ENCODE results near the gene TECPR2.

TECPR2 gene

DNA sequence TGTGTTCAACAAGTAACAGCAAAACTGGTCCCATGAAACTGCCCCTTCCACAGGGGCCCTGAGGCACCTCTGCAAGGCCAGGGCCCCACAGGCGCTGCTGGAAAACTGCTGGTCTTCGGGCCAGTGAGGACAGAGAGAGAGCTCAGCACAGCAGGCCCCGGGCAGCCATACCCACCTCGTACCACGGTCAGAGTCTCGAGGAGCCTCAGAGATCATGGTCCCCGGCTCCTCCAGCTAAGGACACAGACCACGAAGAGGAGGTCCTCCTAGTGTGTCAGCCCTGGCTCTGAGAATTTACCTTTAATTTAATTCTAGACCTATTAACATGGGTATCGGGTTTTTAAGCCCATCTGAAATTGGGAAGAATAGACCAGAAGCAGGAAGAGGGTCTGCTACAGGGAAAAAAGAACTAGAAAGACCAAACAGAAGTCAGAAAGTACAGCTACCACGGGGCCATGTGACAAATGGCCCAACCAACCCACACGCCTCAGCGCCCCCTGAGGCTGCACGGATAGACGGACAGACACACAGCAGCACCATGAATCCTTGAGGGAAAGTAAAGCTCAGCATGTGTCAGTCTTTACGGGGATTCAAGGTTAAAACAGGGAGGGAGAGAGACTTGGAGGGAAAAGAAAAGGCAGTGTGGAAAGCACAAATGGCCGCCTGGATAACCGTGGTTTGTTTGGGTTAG, 123.9 kb downstream of the TECPR2 start:
- CTCF ChIA-PET: interaction anchor here (0.6 kb wide), 1 partner anchor 169 kb away, joined by 4 read pairs; no protein-coding TSS in a partner anchor
- no peak for DNase-seq (ENCODE audit: extremely low spot score)
- TF ChIP-seq, protein P1, sequence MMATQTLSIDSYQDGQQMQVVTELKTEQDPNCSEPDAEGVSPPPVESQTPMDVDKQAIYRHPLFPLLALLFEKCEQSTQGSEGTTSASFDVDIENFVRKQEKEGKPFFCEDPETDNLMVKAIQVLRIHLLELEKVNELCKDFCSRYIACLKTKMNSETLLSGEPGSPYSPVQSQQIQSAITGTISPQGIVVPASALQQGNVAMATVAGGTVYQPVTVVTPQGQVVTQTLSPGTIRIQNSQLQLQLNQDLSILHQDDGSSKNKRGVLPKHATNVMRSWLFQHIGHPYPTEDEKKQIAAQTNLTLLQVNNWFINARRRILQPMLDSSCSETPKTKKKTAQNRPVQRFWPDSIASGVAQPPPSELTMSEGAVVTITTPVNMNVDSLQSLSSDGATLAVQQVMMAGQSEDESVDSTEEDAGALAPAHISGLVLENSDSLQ (IDR thresholded peaks at IDR 0.05): no peak
- TF ChIP-seq ARNT (IDR thresholded peaks at IDR 0.05) (no peak), ZNF384 (IDR thresholded peaks at IDR 0.05) (no peak), NFRKB (IDR thresholded peaks at IDR 0.05) (no peak), LEF1 (IDR thresholded peaks at IDR 0.05; ENCODE audit: borderline replicate concordance) (no peak), HDGF (IDR thresholded peaks at IDR 0.05; ENCODE audit: borderline replicate concordance) (no peak), L3MBTL2 (conservative IDR thresholded peaks at IDR 0.05) (no peak), ELF4 (IDR thresholded peaks at IDR 0.05) (no peak), FOXK2 (IDR thresholded peaks at IDR 0.05) (no peak), SUZ12 (IDR thresholded peaks at IDR 0.05) (no peak)
- POLR2A ChIA-PET: no interaction called here

DNA sequence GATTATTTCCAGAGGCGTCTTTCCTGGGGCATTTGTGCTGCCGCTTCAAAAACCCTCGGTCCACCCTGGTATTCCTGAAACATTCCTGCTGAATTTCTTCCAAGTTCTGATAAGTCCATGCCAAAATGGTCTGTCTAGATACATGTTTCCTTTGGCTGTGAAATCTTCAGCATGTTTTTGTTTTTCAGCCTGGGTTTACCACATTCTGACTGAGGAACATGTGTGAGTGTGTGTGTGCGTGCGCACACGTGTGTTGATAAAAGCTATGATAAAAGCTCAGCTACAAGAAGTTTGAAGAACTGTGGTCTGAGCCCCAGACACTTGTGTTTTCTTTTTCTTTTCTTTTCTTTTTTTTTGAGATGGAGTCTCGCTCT, 124.5 kb downstream of the TECPR2 start:
- CTCF ChIA-PET: interaction anchor here (0.6 kb wide), 1 partner anchor 170 kb away, joined by 4 read pairs; no protein-coding TSS in a partner anchor
- POLR2A ChIA-PET: no interaction called here
- no peak for DNase-seq (ENCODE audit: extremely low spot score)
- TF ChIP-seq ELF4 (IDR thresholded peaks at IDR 0.05) (no peak), FOXA1 (IDR thresholded peaks at IDR 0.05) (no peak), ARNT (IDR thresholded peaks at IDR 0.05) (no peak), ZNF384 (IDR thresholded peaks at IDR 0.05) (no peak), SUZ12 (IDR thresholded peaks at IDR 0.05) (no peak)

DNA sequence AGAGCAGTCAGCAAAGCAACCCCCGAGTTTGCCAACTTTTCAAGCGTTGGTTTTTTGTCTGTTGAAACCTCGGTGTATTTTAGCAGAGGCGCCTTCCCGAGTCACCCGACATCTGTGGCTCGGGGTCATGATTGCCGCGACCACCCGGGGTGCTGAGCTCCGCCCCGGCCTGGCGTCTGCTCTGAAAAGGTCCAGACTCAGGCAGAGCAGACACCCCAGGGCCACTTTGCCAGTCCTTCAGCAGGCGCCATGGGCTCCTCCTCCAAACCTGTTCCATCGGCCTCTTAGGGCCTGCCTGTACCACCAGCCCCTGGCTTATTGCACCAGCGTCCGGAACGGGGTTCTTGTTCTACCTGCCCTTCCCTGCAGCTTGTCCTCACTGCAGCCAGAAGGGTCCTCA, 127.7 kb downstream of the TECPR2 start:
- POLR2A ChIA-PET: no interaction called here
- TF ChIP-seq, protein P1 (IDR thresholded peaks at IDR 0.05): no peak
- no peak for DNase-seq (ENCODE audit: extremely low spot score)
- CTCF ChIA-PET: no interaction called here

DNA sequence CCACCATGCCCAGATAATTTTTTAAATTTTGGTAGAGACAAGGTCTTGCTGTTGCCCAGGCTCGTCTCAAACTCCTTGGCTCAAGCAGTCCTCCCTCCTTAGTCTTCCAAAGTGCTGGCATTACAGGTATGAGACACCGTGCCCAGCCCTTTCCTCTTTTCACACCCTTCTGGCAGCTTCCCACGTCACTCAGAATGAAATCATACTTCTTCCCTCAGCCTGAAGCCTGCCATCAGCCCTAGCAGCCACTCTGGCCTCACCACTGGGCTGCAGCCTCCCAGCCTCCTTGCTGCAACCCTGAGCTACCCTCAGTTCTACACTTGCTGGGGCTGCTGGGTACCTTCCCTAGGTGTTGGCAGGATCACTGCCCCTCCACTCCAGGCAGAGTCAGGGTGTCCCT, 128.6 kb downstream of the TECPR2 start:
- TF ChIP-seq FOXA1 (IDR thresholded peaks at IDR 0.05) (no peak), SP1 (IDR thresholded peaks at IDR 0.05) (no peak), ARNT (IDR thresholded peaks at IDR 0.05) (no peak), FOXM1 (IDR thresholded peaks at IDR 0.05; ENCODE audit: borderline replicate concordance) (no peak), FOXK2 (IDR thresholded peaks at IDR 0.05) (no peak), NFRKB (IDR thresholded peaks at IDR 0.05) (no peak), ZNF384 (IDR thresholded peaks at IDR 0.05) (no peak), LEF1 (IDR thresholded peaks at IDR 0.05; ENCODE audit: borderline replicate concordance) (no peak), CTBP1 (IDR thresholded peaks at IDR 0.05; ENCODE audit: borderline replicate concordance) (no peak), L3MBTL2 (conservative IDR thresholded peaks at IDR 0.05) (no peak), HDGF (IDR thresholded peaks at IDR 0.05; ENCODE audit: borderline replicate concordance) (no peak), SUZ12 (IDR thresholded peaks at IDR 0.05) (no peak), TARDBP (IDR thresholded peaks at IDR 0.05) (no peak), ELF4 (IDR thresholded peaks at IDR 0.05) (no peak), BHLHE40 (IDR thresholded peaks at IDR 0.05; ENCODE audit: borderline replicate concordance) (no peak)
- TF ChIP-seq, protein P1 (IDR thresholded peaks at IDR 0.05): no peak
- POLR2A ChIA-PET: interaction anchor here (0.6 kb wide), 1 partner anchor 205 kb away, joined by 3 read pairs; no protein-coding TSS in a partner anchor
- CTCF ChIA-PET: interaction anchor here (0.5 kb wide), 1 partner anchor 81 kb away, joined by 3 read pairs; no protein-coding TSS in a partner anchor
- DNase-seq (ENCODE audit: extremely low spot score): no peak

DNA sequence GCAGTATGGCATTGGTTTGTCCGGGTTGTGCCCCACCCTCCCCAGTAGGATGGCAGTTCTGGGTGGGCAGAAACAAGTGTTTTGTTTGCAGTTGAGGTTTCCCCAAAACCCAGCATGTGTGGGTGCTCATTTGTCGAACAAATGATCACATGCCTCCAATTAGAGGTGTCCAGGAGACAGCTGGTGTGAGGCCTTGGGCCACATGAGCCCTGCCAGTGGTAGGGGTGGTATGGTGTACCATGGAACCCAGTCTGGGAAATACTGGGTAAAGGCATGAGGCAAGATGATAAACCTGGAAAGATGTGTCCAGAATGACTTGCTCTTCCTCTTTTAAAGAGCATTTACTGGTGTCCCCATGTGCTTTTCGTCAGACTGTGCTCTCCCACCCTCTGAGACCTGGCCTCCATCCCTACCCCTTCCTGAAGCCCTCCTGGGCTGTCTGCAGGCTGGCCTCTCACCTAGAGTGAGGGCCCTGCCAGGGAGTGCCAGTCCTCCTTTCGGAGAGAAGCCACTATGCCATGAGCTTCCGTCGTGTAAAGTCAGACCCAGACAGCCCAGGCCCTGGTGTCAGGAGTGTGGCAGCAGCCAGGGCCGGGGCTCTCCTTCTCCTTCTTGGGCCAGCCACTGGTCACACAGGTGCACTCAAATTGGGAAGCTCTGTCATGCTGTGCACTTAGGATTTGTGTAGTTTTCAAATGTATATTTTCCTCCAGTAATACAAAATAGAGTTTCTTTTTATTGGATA, 129.2 kb downstream of the TECPR2 start:
- TF ChIP-seq, protein P1 (IDR thresholded peaks at IDR 0.05): no peak
- TF ChIP-seq FOXK2 (IDR thresholded peaks at IDR 0.05) (no peak), FOXA1 (IDR thresholded peaks at IDR 0.05) (no peak), NFRKB (IDR thresholded peaks at IDR 0.05) (no peak), L3MBTL2 (conservative IDR thresholded peaks at IDR 0.05) (no peak), FOXM1 (IDR thresholded peaks at IDR 0.05; ENCODE audit: borderline replicate concordance) (no peak), LEF1 (IDR thresholded peaks at IDR 0.05; ENCODE audit: borderline replicate concordance) (no peak), ELF4 (IDR thresholded peaks at IDR 0.05) (no peak)
- POLR2A ChIA-PET: interaction anchor here (0.6 kb wide), 1 partner anchor 204 kb away, joined by 3 read pairs; no protein-coding TSS in a partner anchor
- CTCF ChIA-PET: interaction anchor here (0.5 kb wide), 1 partner anchor 80 kb away, joined by 3 read pairs; no protein-coding TSS in a partner anchor
- no peak for DNase-seq (ENCODE audit: extremely low spot score)

DNA sequence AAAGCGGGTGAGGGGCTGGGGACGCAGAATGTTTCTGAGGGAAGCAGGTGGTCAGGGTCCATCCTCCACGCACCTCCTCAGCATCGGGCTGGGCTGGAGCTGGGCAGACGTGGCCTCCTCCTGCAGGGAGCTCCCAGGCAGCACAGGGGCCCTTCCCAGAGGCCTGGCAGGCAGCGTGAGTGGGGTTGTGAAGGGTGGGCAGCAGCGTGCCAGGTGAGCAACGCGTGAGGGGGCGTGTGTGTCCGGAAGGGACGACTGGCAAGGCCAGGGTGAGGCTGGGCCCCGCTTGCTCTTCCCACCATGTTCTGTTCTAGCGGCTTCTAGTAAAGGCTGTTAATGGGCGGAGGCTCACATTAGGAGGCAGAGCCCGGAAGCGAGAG, 129.8 kb downstream of the TECPR2 start:
- ChIA-PET POLR2A (no interaction called here), CTCF (no interaction called here)
- TF ChIP-seq NFRKB (IDR thresholded peaks at IDR 0.05) (no peak), ELF4 (IDR thresholded peaks at IDR 0.05) (no peak), ARNT (IDR thresholded peaks at IDR 0.05) (no peak), L3MBTL2 (conservative IDR thresholded peaks at IDR 0.05) (no peak), BHLHE40 (IDR thresholded peaks at IDR 0.05; ENCODE audit: borderline replicate concordance) (no peak), SUZ12 (IDR thresholded peaks at IDR 0.05) (no peak), LEF1 (IDR thresholded peaks at IDR 0.05; ENCODE audit: borderline replicate concordance) (no peak), CTBP1 (IDR thresholded peaks at IDR 0.05; ENCODE audit: borderline replicate concordance) (no peak), FOXA1 (IDR thresholded peaks at IDR 0.05) (no peak), SP1 (IDR thresholded peaks at IDR 0.05) (no peak), HDGF (IDR thresholded peaks at IDR 0.05; ENCODE audit: borderline replicate concordance) (no peak), ZNF384 (IDR thresholded peaks at IDR 0.05) (no peak), FOXM1 (IDR thresholded peaks at IDR 0.05; ENCODE audit: borderline replicate concordance) (no peak), FOXK2 (IDR thresholded peaks at IDR 0.05) (no peak)
- TF ChIP-seq, protein P1 (IDR thresholded peaks at IDR 0.05): no peak

More for the DNA sequence above, 129.8 kb downstream of the TECPR2 start:
- DNase-seq (ENCODE audit: extremely low spot score): no peak

Measured in HEK293T (cell line).